Activated CD4-positive, alpha-beta T cell treated with anti-CD3 and anti-CD28 coated beads for 48 hours (primary cell): ENCODE measurements around the gene NUBPL.
"Not testable (repeated sequence)": the region's sequence is repeated elsewhere in the genome, so short reads cannot be mapped to it uniquely, and the experiment has no call there.

Experiments
- DNase-seq: peaks from one replicate; pipeline ENCODE4 v3.0.0-alpha.2; 2020

Gene NUBPL

GRCh38 chr14:31678421-31679249 is 117.4 kb downstream of the NUBPL start:
- DNase-seq, result no peak

GRCh38 chr14:31682768-31683167 is 121.6 kb downstream of the NUBPL start:
- no peak for DNase-seq

GRCh38 chr14:31687726-31688125 is 126.5 kb downstream of the NUBPL start:
- DNase-seq, result no peak

- no peak for DNase-seq
Observed at GRCh38 chr14:31690056-31690455, 128.9 kb downstream of the NUBPL start.

- DNase-seq, result no peak
Observed at GRCh38 chr14:31692376-31692781, 131.2 kb downstream of the NUBPL start.

- DNase-seq, result no peak
Observed at GRCh38 chr14:31696378-31696777, 135.2 kb downstream of the NUBPL start.

GRCh38 chr14:31699809-31700208 is 138.6 kb downstream of the NUBPL start:
- DNase-seq, result no peak

- DNase-seq, result no peak
Observed at GRCh38 chr14:31700282-31701074, 139.3 kb downstream of the NUBPL start.

GRCh38 chr14:31702130-31702529 is 140.9 kb downstream of the NUBPL start:
- no peak for DNase-seq

- no peak for DNase-seq
Observed at GRCh38 chr14:31703056-31703455, 141.9 kb downstream of the NUBPL start.

GRCh38 chr14:31705731-31706130 is 144.5 kb downstream of the NUBPL start:
- no peak for DNase-seq

- not testable (repeated sequence) for DNase-seq
Observed at GRCh38 chr14:31708661-31709060, 147.5 kb downstream of the NUBPL start.

- DNase-seq, result no peak
Observed at GRCh38 chr14:31712244-31713127, 151.3 kb downstream of the NUBPL start.

- DNase-seq, result no peak
Observed at GRCh38 chr14:31716208-31716607, 155.0 kb downstream of the NUBPL start.

- no peak for DNase-seq
Observed at GRCh38 chr14:31717294-31718085, 156.3 kb downstream of the NUBPL start.

GRCh38 chr14:31718585-31718984 is 157.4 kb downstream of the NUBPL start:
- no peak for DNase-seq

GRCh38 chr14:31718985-31719384 is 157.8 kb downstream of the NUBPL start:
- no peak for DNase-seq

- DNase-seq, result no peak
Observed at GRCh38 chr14:31726337-31726736, 165.1 kb downstream of the NUBPL start.

- no peak for DNase-seq
Observed at GRCh38 chr14:31727797-31728196, 166.6 kb downstream of the NUBPL start.

GRCh38 chr14:31740688-31741087 is 179.5 kb downstream of the NUBPL start:
- no peak for DNase-seq

GRCh38 chr14:31745741-31746140 is 184.5 kb downstream of the NUBPL start:
- no peak for DNase-seq

- DNase-seq, result no peak
Observed at GRCh38 chr14:31746326-31746725, 185.1 kb downstream of the NUBPL start.
